Prostate gland (tissue), 2 donors: ENCODE data around the gene PTGER3.

Source experiments
- CTCF ChIP-seq, 4 experiments: fragments of 200-600 bp in 2 of 4; fragments of 450-650 bp in 2 of 4; sonication (generic) in 2 of 4; IDR thresholded peaks; 1 replicate in 3 of 4; 2 replicates in 1 of 4; pipeline ENCODE4 v1.5.1; 2016 to 2019; ENCODE audit warnings: antibody characterized with exemption in 4 of 4, mild to moderate bottlenecking in 2 of 4, moderate library complexity in 2 of 4
- POLR2A ChIP-seq: fragments of 450-650 bp; IDR thresholded peaks from one replicate; pipeline ENCODE4 v1.6.1; 2016; ENCODE audit warnings: antibody characterized with exemption, mild to moderate bottlenecking
- POLR2AphosphoS5 ChIP-seq: sonication (generic); formaldehyde crosslinking; IDR thresholded peaks from one replicate; pipeline ENCODE4 v1.6.1; 2017; ENCODE audit warnings: antibody characterized with exemption

GRCh38 chr1:71053758-71054157 lies 6.1 kb upstream of the PTGER3 start:
- no peak for TF ChIP-seq CTCF (IDR thresholded peaks at IDR 0.05)
- no peak for TF ChIP-seq POLR2A
- no peak for TF ChIP-seq POLR2AphosphoS5
